ENCODE results near the gene OLFML1.

OLFML1 gene

DNA sequence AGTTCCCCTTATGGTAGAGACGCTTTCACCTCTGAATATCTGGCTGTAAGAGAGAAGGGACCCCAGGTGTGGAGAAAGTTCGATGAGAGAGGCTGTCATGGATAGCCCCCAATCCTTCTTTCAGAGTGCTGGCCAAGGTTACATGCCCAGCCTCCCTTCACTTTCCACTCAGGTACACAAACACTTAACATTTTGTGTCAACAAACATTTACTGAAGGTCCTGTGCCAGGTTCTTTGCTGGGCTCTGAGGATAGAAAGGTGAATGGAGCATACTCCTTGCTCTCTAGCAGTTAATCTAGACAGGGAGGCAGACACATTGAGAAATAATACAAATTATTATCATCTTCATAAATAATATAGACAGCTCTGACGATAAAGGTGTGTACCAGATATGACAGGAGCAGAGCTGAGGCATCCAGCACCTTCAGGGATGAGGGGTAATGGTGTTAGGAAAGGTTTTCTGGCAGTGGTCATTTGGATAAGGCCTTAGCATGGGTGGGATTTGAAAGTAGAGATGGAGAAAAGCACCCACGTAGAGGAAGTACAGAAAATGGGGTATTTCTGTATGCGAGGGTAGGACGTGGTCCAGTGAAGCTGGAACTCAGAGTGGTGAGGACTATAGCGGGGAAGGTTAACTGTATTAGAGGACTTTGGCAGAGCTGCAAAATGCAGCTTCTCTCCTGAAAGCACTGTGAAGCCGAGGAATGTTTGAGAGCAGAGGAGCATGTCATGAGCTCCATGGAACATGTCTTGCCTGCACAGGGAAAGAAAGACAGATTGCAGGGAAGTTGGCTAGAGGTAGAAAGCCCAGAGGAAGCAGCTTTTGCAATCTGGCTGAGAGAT, 48.1 kb downstream of the OLFML1 start:
- DNase-seq = no peak

DNA sequence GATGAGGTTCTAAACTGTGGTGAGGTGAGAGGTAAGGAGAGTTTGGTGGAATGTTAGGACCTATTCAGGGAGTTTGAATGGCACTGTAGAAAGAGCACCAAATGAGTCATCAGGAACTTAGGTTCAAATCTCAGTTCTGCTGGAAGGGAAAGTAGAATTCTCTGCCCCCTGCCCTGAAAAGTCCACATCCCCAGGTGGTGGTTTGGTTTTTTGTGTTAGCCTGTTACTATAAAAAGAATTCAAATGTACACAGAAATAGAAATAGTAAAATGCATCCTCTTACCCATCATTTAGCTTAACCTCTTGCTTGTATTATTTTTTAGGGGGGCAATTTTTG, 48.7 kb downstream of the OLFML1 start:
- no peak for DNase-seq

DNA sequence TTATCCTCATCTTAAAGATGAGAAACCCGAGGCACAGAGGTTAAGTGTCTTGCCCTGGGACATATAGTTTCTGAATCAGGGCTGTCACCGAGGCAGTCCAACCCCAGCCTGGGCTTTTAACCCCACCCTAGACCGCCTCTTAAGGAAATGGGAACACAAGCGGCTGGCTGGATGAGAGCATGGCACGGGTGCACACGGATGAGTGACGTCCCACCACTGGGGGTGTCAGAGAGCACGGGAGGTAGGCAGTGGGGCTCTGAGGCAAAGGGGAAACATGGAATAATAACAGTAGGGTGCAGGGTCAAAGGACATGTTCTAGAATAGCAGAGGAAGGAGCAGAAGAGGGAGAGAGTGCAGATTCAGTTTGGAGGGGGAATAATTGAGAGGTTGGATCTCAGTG, 50.8 kb downstream of the OLFML1 start:
- DNase-seq = no peak

- no peak for DNase-seq
Observed at GRCh38 chr11:7537265-7537664, 52.0 kb downstream of the OLFML1 start.

DNA sequence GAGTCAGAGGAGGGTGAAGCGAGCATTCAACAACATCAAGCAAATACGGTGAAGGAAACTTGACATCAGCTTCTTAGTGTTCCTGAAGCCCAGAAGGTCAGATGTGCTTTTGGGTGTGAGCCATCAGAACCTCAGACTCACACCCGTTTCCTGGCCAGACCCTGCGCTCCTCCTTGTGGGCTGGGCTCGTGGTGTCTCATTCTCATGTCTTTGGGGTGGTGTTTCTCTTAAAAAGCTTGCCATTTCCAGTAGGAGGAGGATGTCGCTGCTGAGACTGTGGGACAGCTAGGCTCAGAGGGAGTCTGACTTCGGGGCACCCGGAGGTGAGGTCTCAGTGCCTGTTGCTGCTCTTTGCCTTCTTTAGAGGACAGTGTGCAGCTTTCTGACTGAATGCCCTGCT, 52.7 kb downstream of the OLFML1 start:
- DNase-seq = no peak

DNA sequence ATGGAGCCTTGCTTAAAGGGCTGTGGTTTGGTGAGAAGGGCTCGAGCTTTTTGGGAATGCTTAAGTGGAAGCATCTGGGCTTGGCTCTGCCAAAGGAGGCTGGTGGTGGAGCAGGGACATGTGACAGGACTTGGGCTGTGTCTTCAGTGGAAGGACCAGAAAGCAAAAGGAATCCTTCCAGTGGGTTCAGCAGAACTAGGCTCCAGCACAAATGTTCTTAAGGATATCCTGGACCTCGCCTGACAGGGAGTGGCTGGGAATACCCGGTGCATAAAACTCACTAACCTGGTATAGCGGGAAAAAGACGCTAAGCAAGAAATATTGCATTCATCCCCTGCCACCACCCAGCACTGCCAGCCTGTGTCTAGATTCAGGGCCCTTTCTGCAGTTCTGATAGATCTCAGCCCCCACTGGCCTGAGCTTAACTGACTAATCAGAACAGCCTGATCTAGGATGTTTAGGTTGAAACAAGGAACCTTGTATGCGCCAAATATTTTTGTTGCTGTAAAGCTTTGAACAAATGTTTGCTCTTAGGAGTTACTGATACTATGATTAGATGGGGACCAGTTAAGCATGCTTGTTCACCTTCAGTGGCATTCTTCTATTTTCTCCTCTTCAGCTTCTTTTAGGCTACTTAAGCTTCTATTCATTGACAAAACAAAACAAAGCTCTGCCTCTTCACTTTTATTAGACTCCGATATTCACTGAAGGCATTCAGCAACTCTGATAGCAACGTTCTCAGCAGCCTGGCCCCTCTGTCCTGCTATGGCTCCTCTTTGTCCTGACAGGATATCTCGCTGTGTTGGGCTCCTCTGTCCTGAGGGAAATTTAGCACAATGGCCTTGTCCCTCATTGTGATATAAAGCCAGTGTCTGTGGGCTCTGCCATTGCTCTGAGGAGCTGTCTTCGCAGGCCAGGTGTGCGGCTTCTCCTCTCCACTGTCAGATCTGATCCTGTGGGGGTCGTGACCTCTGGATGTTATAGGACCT, 53.5 kb downstream of the OLFML1 start:
- DNase-seq = no peak

- no peak for DNase-seq
Observed at GRCh38 chr11:7540830-7541555, 55.7 kb downstream of the OLFML1 start.

DNA sequence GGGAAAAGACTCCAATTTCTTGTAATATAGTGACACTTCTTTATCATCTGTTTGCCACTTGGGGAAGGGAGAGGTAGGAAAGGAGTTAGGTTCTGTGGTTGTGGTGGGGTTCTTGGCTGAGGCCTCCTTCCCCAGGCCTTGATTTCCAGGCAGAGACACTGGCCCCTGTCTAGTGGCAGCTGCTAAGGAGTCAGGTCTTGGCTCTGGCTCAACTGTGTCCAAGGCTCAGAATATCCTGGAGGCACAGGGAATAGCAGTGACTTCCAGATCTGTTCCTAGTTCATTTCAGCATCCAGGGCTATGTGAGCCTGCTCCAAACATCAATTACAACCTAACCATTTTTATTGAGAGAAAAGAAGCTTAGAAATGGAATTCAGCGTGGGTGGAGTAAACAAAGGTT, 58.0 kb downstream of the OLFML1 start:
- no peak for DNase-seq

GRCh38 chr11:7544021-7544420, 58.7 kb downstream of the OLFML1 start:
- no peak for DNase-seq

- no peak for DNase-seq
Observed at GRCh38 chr11:7545611-7546010, 60.3 kb downstream of the OLFML1 start.

GRCh38 chr11:7546324-7546791, 61.1 kb downstream of the OLFML1 start:
- DNase-seq = no peak

DNA sequence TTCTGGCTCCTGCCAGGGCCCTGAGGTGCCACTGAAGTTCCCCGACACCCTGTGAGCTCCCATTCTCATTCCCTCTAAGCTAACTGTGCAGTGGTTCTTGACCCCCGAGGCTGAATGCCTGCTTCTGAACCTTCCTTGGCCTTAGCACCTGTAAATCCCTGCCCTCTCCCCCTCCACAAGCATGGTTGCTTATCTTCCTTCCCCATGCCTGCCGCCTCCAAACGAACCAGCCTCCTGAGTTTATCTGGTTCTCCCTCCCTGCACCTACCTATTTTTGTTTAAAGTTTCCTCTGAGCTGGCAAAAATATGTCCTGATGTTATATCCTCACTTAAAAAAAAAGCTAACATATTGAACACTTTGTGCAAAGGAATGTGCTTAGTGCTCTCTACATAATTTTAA, 62.4 kb downstream of the OLFML1 start:
- DNase-seq = no peak

DNA sequence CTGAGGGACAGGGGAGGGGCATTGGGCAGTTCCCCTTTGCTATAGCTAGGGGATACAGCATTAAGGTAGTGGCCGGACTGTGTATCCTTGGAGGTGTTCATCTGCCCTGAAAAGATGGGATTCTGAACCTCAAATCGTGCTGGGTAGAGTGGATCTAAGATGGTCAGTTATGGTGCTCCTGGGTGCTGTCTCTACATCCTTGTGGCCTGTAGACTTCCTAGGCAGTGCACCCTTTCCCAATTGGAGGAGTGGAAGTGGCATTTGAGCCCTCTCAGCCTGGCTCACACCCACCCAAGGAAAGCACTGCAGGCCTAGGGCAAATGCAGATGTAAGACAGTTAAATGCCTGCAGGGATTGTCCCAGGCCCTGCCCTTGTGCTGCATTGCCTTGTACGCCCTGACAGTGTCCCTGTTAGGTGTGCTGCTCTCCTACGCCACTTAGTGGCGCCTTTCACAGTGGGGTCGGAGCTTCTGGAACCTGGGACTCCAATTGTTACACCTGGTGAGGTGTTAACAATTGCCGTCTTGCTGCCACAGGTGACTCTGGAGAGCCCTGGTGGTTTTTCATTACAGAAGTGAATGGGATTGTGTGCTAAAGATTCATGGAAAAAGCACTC, 63.5 kb downstream of the OLFML1 start:
- no peak for DNase-seq

DNA sequence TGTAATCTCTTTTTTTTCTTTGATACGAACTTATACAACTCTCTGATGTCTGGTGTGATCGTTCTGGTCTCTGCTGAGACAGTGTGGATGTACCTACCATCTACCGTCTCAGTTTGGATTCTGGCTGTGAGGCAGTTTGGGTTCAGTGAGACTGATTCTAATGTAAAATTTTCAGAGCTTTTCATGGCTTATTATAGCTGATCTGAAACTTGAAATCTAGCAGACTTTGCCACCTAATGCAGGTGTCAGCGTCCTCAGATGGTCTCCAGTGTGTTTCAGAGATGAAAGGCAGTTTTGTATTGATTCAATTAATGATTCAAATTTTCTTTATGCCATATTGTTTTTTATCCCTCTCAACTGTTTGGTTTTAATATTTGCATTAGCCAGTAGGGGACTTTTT, 64.4 kb downstream of the OLFML1 start:
- no peak for DNase-seq

DNA sequence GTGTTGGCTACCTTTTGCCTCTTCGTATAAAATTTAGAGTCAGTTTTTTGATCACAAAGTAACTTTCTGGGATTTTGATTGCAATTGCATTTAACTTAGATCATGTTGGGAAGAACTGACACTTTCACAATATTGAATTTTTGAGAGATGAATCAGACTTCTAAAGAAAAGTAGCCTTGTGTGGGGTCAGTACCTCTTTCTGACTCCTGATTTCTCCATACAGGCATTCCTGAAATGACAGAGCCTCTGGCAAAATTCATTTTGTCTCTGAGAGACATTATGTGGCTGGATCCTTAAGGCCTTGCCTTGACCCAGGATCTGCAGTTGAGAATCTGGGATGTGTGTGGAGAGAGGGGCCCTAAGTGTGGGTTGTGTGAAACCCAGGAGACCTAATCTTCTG, 66.3 kb downstream of the OLFML1 start:
- no peak for DNase-seq

- no peak for DNase-seq
Observed at GRCh38 chr11:7552666-7553065, 67.4 kb downstream of the OLFML1 start.

- DNase-seq = no peak
Observed at GRCh38 chr11:7555052-7555699, 69.9 kb downstream of the OLFML1 start.

DNA sequence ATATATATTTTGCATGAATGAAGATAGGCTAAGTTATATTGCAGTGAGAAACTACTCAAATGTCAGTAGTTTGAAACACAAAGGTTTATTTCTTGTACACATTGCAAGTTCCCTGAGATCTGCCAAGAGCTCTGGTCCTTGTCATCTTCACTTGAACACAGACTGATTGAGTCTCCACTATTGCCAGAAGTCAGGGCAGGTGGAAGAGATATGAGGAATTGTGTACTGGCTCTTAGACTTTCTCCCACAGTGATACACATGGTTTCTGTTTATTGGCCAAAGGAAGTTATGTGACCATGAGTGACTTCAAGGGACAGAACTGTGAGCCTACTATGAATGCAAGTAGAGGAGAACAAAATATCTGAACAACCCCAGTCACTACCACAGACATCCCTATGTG, 72.7 kb downstream of the OLFML1 start:
- DNase-seq = no peak

DNA sequence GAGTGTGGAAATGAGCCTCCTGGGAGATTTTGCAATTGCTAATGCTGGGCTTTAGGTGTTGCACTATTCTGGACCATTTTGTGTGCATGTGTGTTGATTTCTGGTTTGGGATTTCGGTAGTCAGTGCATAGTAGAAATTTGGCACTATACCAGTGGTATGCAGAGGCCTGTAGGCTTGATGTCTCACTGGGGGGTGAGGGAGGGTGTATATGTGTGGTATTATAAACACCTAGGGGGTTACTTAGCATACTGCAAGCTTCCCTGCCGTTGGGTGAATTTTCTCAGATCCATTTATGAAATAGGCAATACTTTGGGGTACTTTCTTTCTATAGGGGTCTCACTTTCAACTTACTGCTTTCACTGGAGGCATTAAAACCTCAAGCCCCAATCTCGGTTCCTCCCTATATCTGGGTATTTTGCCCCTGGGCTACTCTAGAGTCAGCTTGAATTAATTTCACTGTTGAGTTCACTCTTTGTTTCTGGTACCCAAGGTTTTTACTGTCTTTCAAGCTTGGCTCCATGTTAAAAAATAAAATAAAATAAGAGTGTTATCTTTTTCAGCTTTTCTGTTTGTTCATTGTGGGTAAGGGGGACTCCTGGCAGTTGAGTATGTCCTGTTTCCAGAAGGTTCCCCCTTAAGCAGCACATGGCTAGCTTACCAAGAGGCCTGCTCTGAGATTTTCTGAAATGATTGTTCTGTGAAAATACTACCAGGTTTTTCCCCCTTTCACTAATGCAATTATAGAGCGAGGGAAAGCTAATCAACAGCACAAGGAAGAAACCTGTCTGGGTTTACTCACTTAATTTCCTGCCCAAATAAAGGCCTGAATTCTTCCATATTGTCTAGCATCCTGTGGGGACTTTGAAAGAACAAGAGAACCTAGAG, 74.3 kb downstream of the OLFML1 start:
- DNase-seq = no peak
